Endothelial cell of umbilical vein (primary cell): ENCODE measurements around the gene SULT1C2. TPM values are rescaled to one million over a fixed set of nuclear protein-coding genes. Genes with fewer than 3 reads are reported as not detected.

Experiments used
- BruUV-seq: library from RNA; stranded (reverse); fragments of 400-500 nt; replicated peaks from 2 replicates; lab custom pipeline; 2021; lab: Mats Ljungman, UMichigan
- CTCF ChIA-PET: fragments of 300-600, 350-600 bp; sonication (Branson Sonifier 250); formaldehyde crosslinking; loops from one replicate; lab custom pipeline; 2021; ENCODE audit warnings: antibody characterized with exemption, inconsistent platforms; lab: Charles Lee
- POLR2A ChIA-PET: fragments of 300-600, 350-600 bp; sonication (Branson Sonifier 250); formaldehyde crosslinking; loops from one replicate; lab custom pipeline; 2021; ENCODE audit warnings: antibody characterized with exemption, inconsistent platforms; lab: Charles Lee
- DNase-seq: peaks from one replicate; pipeline ENCODE4 v3.0.0-alpha.2; 2011; ENCODE audit warnings: low read depth, low spot score
- FAIRE-seq: peaks from 2 replicates; lab custom pipeline; 2011; peaks lifted over from hg19 to GRCh38; lab: Jason Lieb, UNC
- H2AFZ ChIP-seq: 2 replicates; pipeline ENCODE4 v1.6.0; 2012; ENCODE audit warnings: low read depth, low read length, control low read depth, inconsistent platforms
- H3K27ac ChIP-seq: 2 replicates; pipeline ENCODE4 v1.5.1; 2011; ENCODE audit warnings: low read depth, mild to moderate bottlenecking, control low read depth, low read length, moderate library complexity; ENCODE audit not compliant: insufficient read depth
- H3K27me3 ChIP-seq, 2 experiments: 2 replicates each; pipeline versions ENCODE4 v1.6.0 to v1.6.1; 2011; ENCODE audit warnings: low read length in 2 of 2, mixed read lengths in 1 of 2; ENCODE audit not compliant: control insufficient read depth in 2 of 2, insufficient read depth in 2 of 2
- H3K36me3 ChIP-seq, 2 experiments: 2 replicates in 1 of 2; 3 replicates in 1 of 2; pipeline ENCODE4 v1.5.1; 2011; ENCODE audit warnings: low read length in 2 of 2, mild to moderate bottlenecking in 1 of 2, moderate library complexity in 1 of 2; ENCODE audit not compliant: control insufficient read depth in 2 of 2, insufficient read depth in 2 of 2; ENCODE audit errors: extremely low read depth in 1 of 2
- H3K4me1 ChIP-seq: 3 replicates; pipeline ENCODE4 v1.5.1; 2011; ENCODE audit warnings: mild to moderate bottlenecking, low read length; ENCODE audit not compliant: control insufficient read depth, insufficient read depth; ENCODE audit errors: extremely low read depth
- H3K4me2 ChIP-seq: 2 replicates; pipeline ENCODE4 v1.6.1; 2011; ENCODE audit warnings: low read length, control low read depth, mixed read lengths; ENCODE audit not compliant: insufficient read depth
- H3K4me3 ChIP-seq, 3 experiments: fragments of 200-600 bp in 1 of 3; sonication (generic), shearing (Covaris generic) in 1 of 3; replicated peaks in 1 of 3; 2 replicates each; pipeline ENCODE4 v1.5.1; 2011 to 2016; ENCODE audit warnings: control low read depth in 3 of 3, low read length in 3 of 3, mild to moderate bottlenecking in 2 of 3, inconsistent platforms in 1 of 3, low read depth in 1 of 3, moderate library complexity in 1 of 3; ENCODE audit not compliant: insufficient read depth in 1 of 3
- H3K79me2 ChIP-seq: 2 replicates; pipeline ENCODE4 v1.6.0; 2012; ENCODE audit warnings: low read length, inconsistent platforms; ENCODE audit not compliant: control insufficient read depth, insufficient read depth
- H3K9ac ChIP-seq: replicated peaks from 2 replicates; pipeline ENCODE3; 2011; ENCODE audit warnings: low read length, control low read depth; ENCODE audit not compliant: insufficient read depth; ENCODE audit errors: extremely low read depth
- H3K9me1 ChIP-seq: replicated peaks from 3 replicates; pipeline ENCODE4 v1.6.0; 2011; ENCODE audit warnings: mild to moderate bottlenecking, low read length; ENCODE audit not compliant: control insufficient read depth, insufficient read depth; ENCODE audit errors: extremely low read depth
- H3K9me3 ChIP-seq: replicated peaks from 2 replicates; pipeline ENCODE4 v1.5.1; 2012; ENCODE audit warnings: low read length, inconsistent platforms; ENCODE audit not compliant: control insufficient read depth, insufficient read depth
- H4K20me1 ChIP-seq: replicated peaks from 2 replicates; pipeline ENCODE3; 2011; ENCODE audit warnings: mild to moderate bottlenecking, low read length; ENCODE audit not compliant: control insufficient read depth, insufficient read depth; ENCODE audit errors: extremely low read depth
- EZH2 ChIP-seq: IDR thresholded peaks from 2 replicates; pipeline ENCODE4 v1.6.1; 2012; ENCODE audit warnings: borderline replicate concordance, low read depth, mild to moderate bottlenecking, moderate library complexity, low read length, inconsistent platforms; ENCODE audit not compliant: severe bottlenecking
- FOS ChIP-seq: IDR thresholded peaks from 2 replicates; pipeline ENCODE4 v1.6.1; 2011; ENCODE audit warnings: mild to moderate bottlenecking, low read length, moderate library complexity, borderline replicate concordance; ENCODE audit not compliant: insufficient read depth
- GATA2 ChIP-seq: IDR thresholded peaks from 2 replicates; pipeline ENCODE4 v1.7.0; 2011; ENCODE audit warnings: low read depth, mild to moderate bottlenecking, moderate library complexity, mixed read lengths, low read length; ENCODE audit not compliant: insufficient read length, insufficient read depth
- JUN ChIP-seq: IDR thresholded peaks from 2 replicates; pipeline ENCODE4 v1.6.1; 2011; ENCODE audit warnings: borderline replicate concordance, low read depth; ENCODE audit not compliant: insufficient read length, insufficient read depth
- MYC ChIP-seq: IDR thresholded peaks from one replicate; pipeline ENCODE4 v1.6.1; 2011; ENCODE audit warnings: mild to moderate bottlenecking, low read depth, low read length
- POLR2A ChIP-seq: IDR thresholded peaks from 2 replicates; pipeline ENCODE4 v1.6.1; 2012; ENCODE audit warnings: low read depth, mild to moderate bottlenecking, control low read depth, low read length
- POLR2AphosphoS5 ChIP-seq: IDR thresholded peaks from 2 replicates; pipeline ENCODE4 v1.6.1; 2012; ENCODE audit warnings: low read depth, mild to moderate bottlenecking, control low read depth, low read length, moderate library complexity; ENCODE audit not compliant: insufficient read depth
- dilution Hi-C: fragments of 300-500 bp; cut with MboI; formaldehyde crosslinking; loops from one replicate; pipeline ENCODE4 v1.15.0; 2019; ENCODE audit warnings: low sequenced_read_pairs; ENCODE audit not compliant: extremely low pct_ligation_motif_present
- intact Hi-C: fragments of 100-400 bp; cut with micrococcal nuclease; formaldehyde crosslinking; loops from one replicate; pipeline ENCODE4 v1.10.0; 2022
- polyA plus RNA-seq, 4 experiments: library from polyadenylated mRNA; depleted of rRNA in 3 of 4; stranded (reverse) in 3 of 4; unstranded in 1 of 4; fragments of >200 nt; gene quantifications; 2 replicates each; pipeline versions ENCODE4 v1.2.1 to v1.2.3, GENCODE V29; 2011 to 2012; ENCODE audit warnings: missing spikeins in 1 of 4
- total RNA-seq: library from RNA; stranded (reverse); gene quantifications from 2 replicates; pipeline ENCODE4 v1.2.3, GENCODE V29; 2021
- TF ChIP-seq, protein P1 (sequence below), 2 donors: IDR thresholded peaks; 1 replicate in 1 of 2; 2 replicates in 1 of 2; pipeline ENCODE4 v1.5.1; 2011; ENCODE audit warnings: low read length in 2 of 2, mild to moderate bottlenecking in 2 of 2, moderate library complexity in 2 of 2, control low read depth in 1 of 2, inconsistent platforms in 1 of 2, low read depth in 1 of 2; ENCODE audit not compliant: insufficient read depth in 1 of 2; ENCODE audit errors: extremely low read depth in 1 of 2

The SULT1C2 gene
- total and polyA plus RNA-seq, 2 donors (not counting 3 experiments of a cell fraction or from before 2014, with no cell fraction given), result not detected

DNA sequence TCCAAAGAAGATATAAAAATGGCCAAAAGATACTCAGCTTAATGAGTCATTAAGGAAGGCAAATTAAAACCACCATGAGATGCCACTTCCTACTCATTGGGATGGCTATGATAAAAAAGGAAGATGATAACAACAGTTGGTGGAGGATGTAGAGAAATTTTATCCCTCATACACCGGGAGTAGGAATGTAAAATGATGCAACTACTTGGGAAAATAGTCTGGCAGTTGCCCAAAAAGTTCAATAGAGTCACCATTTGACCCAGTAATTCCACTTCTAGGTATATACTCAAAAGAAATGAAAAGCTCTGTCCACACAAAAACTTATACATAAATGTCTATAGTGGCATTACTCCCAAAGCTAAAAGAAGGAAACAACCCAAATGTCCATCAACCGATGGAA lies 10.1 kb upstream of the SULT1C2 start:
- dilution Hi-C loops (no loop called here), intact Hi-C loops (no loop called here)
- Histone ChIP-seq H3K27ac (no peak overlapping the region), H3K27me3 (no peaks in the 10 kb centered on the region), H3K4me1 (no peaks in the 10 kb centered on the region), H3K9me3 (no peaks in the 10 kb centered on the region), H3K79me2 (no peaks in the 10 kb centered on the region), H3K9me1 (no peaks in the 10 kb centered on the region), H4K20me1 (no peaks in the 10 kb centered on the region), H3K36me3 (no peaks in the 10 kb centered on the region), H3K9ac (no peak overlapping the region), H3K4me3 (no peak overlapping the region), H2AFZ (no peak overlapping the region), H3K4me2 (no peak overlapping the region)
- DNase-seq, result no peak
- TF ChIP-seq EZH2 (no peak), JUN (no peak), POLR2AphosphoS5 (no peak), MYC (no peak), GATA2 (no peak), FOS (no peak)
- FAIRE-seq, result no peak
- BruUV-seq, result no TSS peak
- ChIA-PET CTCF (no interaction called here), POLR2A (no interaction called here)

DNA sequence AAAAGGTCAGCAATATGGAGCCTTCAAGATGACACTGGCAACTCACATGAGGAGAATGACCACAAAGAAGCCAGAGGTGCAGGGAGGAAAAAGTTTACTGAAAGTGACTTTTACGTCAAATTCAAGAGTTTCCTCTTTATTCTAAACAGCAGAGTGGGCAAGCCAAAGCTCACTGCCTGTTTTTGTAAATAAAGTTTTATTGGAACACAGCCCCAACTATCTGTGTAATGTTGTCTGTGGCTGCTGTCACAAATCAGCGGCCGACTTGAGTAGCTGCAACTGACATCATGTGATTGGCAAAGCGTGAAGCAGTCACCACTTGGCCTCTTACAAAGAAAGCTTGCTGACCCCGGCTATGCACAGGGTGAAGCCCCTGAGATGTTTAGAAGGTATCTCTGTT lies 9.2 kb upstream of the SULT1C2 start:
- ChIA-PET POLR2A (no interaction called here), CTCF (no interaction called here)
- Histone ChIP-seq H3K27ac (no peak overlapping the region), H3K27me3 (no peaks in the 10 kb centered on the region), H3K79me2 (no peaks in the 10 kb centered on the region), H2AFZ (no peak overlapping the region), H3K36me3 (no peaks in the 10 kb centered on the region), H3K4me2 (no peak overlapping the region), H3K9ac (no peak overlapping the region), H4K20me1 (no peaks in the 10 kb centered on the region), H3K4me1 (no peaks in the 10 kb centered on the region), H3K9me1 (no peaks in the 10 kb centered on the region), H3K9me3 (no peaks in the 10 kb centered on the region), H3K4me3 (no peak overlapping the region)
- FAIRE-seq (no peak), DNase-seq (no peak)
- intact Hi-C loops, result no loop called here
- no TSS peak for BruUV-seq
- dilution Hi-C loops, result no loop called here
- TF ChIP-seq, protein P1, sequence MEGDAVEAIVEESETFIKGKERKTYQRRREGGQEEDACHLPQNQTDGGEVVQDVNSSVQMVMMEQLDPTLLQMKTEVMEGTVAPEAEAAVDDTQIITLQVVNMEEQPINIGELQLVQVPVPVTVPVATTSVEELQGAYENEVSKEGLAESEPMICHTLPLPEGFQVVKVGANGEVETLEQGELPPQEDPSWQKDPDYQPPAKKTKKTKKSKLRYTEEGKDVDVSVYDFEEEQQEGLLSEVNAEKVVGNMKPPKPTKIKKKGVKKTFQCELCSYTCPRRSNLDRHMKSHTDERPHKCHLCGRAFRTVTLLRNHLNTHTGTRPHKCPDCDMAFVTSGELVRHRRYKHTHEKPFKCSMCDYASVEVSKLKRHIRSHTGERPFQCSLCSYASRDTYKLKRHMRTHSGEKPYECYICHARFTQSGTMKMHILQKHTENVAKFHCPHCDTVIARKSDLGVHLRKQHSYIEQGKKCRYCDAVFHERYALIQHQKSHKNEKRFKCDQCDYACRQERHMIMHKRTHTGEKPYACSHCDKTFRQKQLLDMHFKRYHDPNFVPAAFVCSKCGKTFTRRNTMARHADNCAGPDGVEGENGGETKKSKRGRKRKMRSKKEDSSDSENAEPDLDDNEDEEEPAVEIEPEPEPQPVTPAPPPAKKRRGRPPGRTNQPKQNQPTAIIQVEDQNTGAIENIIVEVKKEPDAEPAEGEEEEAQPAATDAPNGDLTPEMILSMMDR (IDR thresholded peaks at IDR 0.05; ENCODE audit: extremely low read depth in 1 of 2, insufficient read depth in 1 of 2, low read depth in 1 of 2, low read length in 2 of 2), result no peak
- TF ChIP-seq POLR2AphosphoS5, result no peak
- no peak for TF ChIP-seq FOS
- no peak for TF ChIP-seq JUN
- TF ChIP-seq EZH2, result no peak
- TF ChIP-seq POLR2A, result no peak
- no peak for TF ChIP-seq GATA2
